HS-5 (cell line): ENCODE measurements around the gene RFX1.
A peak's percentile ranks its signal among the peaks of the same experiment; 100 is the strongest.
"Not testable (repeated sequence)": the region's sequence is repeated elsewhere in the genome, so short reads cannot be mapped to it uniquely, and the experiment has no call there.

Experiments used
- DNase-seq: peaks from one replicate; pipeline ENCODE4 v3.0.0-alpha.2; 2012; ENCODE audit warnings: low read depth

Gene RFX1

DNA sequence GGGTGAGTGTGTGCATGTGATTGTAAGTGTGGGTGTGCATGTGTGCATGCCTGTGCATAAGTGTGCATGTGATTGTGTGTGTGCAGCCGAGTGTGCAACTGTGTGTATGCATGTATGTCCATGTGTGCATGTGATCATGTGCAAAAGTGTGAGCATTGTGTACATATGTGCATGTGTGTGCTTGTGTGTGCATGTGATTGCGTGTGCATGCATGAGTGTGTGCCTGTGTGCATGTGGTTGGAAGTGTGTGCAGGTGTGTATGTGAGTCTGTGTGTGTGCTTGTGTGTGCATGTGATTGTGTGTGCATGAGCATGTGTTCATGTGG lies 71.4 kb downstream of the RFX1 start:
- no peak for DNase-seq

DNA sequence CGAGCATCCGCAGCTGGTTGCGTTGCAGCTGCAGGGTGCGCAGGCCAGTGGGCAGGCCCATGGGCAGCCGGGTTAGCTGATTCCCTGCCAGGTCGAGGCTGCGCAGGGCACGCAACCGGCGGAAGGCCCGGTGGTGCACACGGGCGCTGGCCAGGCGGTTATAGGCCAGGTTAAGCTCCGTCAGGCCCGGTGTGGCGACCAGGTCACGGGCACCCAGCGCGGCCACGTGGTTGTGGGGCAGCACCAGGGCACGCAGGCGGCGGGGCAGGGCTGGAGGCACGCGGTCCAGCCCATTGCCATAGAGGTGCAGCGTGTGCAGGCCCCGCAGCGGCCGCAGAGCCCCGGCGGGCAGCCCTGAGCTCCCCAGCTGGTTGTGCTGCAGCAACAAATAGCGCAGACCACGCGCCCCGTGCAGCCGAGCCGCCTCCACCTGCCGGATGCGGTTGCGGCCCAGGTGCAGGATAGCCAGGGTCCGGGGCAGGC lies 73.2 kb downstream of the RFX1 start:
- no peak for DNase-seq

DNA sequence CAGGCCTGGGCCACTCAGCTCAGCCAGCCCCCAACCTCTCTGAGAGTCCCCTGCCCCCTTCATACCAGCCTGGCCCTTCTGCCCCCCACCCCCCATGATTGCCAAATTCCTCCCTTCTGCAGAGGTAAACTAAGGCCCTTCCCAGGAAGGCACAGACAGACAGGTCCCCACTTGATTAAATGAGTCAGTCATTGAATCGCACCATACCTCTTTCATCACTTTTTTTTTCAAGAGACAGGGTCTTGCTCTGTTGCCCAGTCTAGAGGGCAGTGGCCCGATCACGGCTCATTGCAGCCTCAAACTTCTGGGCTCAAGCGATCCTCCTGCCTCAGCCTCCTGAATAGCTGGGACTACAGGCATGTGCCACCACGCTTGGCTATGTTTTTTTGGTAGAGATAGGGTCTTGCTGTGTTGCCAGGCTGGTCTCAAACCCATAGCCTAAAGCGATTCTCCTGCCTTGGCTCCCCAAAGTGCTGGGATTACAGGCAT lies 73.9 kb downstream of the RFX1 start:
- DNase-seq: no peak

DNA sequence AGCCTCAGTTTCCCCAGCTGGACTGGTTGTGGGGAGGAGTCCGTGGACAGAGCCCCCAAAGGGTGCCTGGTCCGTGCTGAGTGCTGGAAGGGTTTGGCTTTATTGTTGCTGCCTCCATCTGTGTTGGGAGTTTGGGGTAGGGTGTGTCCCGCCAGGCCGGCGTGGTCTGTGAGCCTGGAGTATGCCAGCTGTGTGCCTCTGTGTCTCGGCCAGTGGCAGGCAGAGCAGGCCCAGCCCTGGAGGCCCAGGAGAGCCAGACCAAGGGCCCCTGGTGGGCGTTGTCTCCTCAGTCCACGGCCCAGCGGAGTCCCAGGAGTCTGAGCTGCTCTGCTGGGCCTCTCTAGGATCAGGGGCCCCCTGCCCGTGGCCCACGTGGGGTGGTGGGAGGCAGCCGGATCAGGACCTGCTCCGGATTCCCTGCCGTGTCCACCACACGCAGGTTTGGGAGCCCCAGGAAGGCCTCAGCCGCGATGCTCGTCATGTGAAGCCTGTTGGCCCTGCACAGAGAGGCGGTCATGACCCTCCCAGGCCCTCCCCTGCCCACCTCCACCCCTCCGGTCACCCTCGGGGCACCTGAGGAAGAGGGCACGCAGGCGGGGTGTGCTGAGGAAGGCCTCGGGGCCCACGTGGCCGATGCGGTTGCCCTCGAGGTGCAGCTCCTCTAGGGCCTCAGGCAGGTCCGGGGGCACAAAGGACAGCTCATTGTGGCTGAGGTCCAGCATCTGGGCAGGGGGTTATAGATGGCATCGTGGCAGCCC lies 74.5 kb downstream of the RFX1 start:
- DNase-seq: no peak

DNA sequence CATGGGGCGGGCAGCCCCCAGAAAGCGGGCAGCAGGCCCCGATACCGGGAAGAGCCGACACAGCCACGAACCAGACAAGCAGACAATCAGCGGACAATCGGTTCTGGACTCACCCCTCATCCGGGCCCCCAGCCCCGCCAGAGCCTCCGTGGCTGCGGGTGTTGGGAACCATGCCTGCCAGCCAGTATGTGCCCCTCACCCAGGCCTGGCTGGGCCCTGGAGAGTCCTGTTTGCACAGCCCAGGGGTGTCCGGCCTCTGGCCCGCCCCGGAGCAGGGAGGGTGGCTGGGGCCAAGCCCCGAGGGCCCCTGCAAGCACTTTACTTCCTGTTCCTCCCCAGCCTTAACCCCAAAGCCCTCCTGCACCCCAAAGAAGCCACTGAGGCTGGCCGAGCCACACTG lies 75.7 kb downstream of the RFX1 start:
- DNase-seq: no peak

DNA sequence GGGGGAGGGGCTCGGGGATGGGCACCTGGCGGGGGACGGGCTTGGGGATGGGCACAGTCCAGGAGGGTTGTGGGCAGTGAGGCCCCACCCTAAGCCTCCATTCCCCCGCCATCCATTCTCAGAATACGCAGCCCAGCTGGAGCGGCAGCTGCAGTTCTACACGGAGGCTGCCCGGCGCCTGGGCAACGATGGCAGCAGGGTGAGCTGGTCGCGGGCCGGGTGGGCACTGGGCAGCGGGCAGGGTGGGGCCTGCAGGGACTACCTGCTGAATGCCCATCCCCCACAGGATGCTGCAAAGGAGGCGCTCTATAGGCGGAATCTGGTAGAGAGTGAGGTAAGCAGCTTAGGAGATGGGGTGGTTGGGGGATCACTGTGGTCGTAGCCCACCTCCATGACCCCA lies 76.2 kb downstream of the RFX1 start:
- no peak for DNase-seq

DNA sequence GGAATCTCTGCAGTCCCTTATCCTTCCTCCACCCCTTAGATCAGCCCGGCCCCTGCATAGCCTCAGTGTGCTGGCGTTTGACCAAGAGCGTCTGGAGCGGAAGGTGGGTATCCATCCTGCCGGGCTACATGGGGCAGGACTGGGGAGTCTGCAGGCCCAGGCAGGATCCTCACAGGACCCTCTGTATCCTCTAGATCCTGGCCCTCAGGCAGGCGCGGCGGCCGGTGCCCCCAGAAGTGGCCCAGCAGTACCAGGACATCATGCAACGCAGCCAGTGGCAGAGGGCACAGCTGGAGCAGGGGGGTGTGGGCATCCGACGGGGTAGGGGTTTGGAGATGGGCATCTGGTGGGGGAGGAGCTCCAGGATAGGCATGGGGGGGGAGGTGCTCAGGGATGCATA lies 76.8 kb downstream of the RFX1 start:
- DNase-seq: no peak

DNA sequence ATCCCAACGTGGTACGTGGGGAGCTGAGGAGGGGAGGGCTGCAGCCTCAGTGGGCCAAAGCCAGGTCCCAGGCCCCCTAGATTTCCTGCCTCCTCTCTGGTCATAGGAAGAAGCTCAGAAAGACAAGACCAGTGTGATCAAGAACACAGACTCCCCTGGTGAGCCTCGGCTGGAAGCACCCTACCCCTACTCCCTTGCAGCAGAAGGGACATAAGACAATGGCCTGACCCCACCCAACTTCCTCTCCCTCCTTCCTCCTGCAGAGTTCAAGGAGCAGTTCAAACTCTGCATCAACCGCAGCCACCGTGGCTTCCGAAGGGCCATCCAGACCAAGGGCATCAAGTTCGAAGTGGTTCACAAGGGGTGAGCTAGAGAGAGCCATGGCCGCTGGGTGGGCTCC lies 79.4 kb downstream of the RFX1 start:
- DNase-seq: no peak

DNA sequence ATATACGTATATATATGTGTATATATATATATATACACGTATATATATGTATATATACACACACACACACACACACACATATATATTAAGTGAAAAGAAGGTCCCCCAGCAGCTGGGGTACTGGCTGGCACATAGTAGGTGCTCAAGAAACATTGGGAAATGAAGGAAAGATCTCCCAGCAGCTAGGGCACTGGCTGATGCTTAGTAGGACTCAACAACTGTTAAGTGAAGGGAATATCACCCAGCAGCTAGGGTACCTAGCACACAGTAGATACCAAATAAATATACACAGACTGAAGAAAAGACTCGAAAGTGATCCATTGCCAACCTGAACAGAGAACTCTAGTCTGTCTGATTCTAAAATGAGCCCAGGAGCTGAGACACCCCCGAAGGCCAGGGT lies 80.1 kb downstream of the RFX1 start:
- no peak for DNase-seq

DNA sequence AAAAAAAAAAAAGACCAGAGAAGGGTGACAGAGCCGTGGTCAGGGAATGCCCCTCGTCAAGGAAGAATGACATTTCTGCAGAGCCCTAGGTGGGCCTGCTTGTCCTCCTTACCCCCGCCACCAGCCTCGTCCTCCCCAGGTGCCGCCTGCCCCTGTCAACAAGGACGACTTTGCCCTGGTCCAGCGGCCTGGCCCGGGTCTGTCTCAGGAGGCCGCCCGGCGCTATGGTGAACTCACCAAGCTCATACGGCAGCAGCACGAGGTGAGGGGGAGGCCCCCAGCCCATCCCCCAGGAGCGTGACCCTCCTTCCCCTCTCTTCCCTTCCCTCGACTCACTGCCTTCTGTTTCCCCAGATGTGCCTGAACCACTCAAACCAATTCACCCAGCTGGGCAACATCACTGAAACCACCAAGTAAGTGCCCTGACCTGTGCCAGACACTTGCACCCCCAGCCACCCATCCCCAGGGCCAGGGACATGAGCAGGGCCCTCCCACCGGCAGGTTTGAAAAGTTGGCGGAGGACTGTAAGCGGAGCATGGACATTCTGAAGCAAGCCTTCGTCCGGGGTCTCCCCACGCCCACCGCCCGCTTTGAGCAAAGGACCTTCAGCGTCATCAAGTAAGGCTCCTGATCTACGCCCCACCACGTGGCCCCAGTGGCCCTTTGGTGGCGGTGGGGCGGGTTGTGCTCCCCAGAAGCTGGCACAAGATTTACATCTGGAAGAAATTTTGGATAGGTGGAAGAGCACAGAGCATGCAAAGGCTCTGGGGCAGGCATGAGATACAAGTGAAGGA lies 82.7 kb downstream of the RFX1 start:
- no peak for DNase-seq

DNA sequence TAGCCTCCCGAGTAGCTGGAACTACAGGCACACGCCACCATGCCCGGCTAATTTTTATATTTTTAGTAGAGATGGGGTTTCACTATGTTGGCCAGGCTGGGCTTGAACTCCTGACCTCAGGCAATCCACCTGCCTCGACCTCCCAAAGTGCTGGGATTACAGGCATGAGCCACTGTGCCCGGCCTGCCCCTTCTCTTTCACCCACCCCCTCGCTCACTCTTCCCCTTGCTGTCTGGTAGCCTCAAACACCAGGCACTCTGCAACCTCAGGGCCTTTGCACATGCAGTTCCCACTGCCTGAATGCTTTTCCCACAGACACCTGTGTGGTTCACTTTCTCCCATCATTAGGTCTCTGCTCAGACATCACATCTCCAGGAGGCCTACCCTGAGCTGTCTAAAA lies 84.0 kb downstream of the RFX1 start:
- DNase-seq: not testable (repeated sequence)

DNA sequence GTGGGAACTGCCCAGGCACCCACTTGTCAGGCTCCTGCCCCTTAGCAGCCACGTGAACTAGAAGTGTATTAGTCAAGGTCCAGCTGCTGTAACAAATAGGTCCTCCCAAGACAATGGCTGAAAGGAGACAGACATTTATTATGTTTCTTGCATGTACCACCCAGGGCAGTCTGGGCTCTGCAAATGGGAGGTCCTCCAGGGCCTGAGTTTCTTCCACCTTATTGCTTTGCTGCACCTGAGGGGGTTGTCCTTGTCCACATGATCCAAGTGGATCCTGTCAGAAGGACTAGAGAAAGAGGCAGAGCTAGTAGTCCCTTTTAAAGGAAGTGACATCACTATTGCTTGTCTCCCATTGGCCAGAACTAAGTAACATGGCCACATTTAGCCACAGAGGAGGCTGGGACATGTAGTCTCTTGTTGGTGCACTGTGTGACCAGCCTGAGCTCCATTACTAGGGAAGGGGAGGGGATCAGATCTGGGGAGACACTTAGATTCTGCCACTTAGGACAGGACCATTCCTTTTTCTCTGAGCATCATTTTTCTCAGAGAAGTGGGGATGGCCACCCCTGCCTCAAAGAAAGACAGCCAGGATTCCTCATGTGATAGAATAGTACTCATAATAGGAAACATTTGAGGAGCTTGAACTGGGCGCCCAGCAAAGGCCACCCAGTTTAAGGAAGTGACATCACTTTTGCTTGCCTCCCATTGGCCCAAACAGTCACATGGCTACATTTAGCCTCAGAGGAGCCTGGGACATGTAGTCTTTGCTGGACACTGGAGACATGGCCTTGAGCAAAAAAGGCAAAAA lies 85.0 kb downstream of the RFX1 start:
- DNase-seq: peak; percentile 18

DNA sequence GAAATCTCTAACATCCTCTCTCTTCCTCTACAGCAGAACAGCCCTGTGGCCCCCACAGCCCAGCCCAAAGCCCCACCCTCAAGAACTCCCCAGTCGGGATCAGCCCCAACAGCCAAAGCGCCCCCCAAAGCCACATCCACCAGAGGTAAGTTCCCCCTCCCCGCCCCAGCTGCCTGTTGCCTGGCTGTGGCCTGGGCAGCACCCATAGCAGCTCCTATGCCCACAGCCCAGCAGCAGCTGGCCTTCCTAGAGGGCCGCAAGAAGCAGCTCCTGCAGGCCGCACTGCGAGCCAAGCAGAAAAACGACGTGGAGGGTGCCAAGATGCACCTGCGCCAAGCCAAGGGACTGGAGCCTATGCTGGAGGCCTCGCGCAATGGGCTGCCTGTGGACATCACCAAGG lies 85.6 kb downstream of the RFX1 start:
- DNase-seq: no peak

DNA sequence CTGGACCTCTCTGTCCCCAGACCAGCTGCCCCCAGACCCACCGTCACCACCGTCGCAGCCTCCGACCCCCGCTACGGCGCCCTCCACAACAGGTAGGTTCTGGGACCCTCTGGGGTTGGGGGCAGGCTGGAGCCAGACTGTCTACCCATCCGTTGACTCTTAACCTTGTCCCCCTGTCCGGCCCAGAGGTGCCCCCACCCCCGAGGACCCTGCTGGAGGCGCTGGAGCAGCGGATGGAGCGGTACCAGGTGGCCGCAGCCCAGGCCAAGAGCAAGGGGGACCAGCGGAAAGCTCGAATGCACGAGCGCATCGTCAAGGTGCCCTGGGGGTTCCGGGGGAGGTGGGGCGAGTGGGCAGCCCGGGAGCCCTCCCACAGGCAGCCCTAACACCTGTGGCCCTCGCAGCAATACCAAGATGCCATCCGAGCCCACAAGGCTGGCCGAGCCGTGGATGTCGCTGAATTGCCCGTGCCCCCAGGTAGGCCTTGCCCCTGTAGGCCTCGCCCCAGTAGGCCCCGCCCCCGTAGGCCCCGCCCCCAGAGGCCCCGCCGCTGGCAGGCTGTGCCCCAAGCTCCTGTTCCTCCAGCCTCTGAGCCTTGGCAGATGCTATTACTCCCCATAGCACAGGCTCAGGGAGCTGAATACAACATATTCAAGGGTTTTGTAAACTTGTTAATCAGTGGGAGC lies 87.3 kb downstream of the RFX1 start:
- DNase-seq: no peak

DNA sequence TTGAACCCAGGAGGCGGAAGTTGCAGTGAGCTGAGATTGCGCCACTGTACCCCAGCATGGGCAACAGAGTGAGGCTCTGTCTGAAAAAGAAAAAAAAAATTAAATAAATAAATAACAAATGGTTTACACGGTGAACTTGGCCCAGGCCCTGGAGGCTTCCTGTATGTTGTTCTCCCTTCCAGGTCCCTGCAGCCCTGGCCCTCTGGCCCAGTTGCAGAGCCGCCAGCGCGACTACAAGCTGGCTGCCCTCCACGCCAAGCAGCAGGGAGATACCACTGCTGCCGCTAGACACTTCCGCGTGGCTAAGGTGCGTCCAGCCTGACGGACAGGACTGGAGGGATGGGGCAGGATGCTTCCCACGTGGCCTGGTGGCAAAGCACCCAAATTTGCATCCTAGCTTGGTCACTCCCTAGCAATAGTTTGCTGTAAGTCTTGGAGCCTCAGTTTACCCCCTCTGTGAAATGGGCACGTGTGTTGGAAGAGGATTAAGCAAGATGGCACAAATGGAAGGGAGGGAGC lies 88.2 kb downstream of the RFX1 start:
- DNase-seq: no peak

DNA sequence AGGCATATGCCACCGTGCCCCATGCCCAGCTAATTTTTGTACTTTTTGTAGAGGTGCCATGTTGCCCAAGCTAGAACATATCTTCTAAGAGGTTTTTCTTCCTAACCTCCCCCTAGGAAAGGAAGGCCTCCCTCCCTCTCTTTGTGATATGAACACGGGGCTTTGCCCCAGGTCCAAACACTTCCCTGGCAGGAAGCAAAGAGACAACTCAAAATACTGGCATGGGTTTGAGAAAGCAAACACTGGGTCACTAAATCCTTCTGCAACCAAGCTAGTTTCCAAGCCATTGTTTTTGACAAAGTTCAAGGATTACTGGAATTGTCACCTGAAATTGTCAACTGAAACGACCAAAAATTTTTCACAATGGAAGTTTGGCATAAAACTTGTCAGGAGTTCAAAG lies 91.3 kb downstream of the RFX1 start:
- DNase-seq: no peak

DNA sequence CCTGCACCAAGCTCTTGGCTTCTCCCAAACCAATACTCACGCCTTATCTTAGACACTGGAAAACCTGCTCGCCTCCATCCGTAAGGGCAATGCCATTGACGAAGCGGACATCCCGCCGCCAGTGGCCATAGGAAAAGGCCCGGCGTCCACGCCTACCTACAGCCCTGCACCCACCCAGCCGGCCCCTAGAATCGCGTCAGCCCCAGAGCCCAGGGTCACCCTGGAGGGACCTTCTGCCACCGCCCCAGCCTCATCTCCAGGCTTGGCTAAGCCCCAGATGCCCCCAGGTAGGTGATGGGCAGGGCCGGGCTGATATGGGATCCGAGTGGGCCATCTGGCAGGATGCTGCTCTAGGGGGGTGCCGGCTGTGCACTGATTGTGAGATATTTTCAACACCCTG lies 92.8 kb downstream of the RFX1 start:
- no peak for DNase-seq
